Cerebellar cortex (tissue), 1 donor: ENCODE measurements around the gene CNTN4.

Experiments used
- DNase-seq: peaks from one replicate; pipeline ENCODE4 v3.0.0-alpha.2; 2015; ENCODE audit warnings: low spot score

Gene CNTN4

DNA sequence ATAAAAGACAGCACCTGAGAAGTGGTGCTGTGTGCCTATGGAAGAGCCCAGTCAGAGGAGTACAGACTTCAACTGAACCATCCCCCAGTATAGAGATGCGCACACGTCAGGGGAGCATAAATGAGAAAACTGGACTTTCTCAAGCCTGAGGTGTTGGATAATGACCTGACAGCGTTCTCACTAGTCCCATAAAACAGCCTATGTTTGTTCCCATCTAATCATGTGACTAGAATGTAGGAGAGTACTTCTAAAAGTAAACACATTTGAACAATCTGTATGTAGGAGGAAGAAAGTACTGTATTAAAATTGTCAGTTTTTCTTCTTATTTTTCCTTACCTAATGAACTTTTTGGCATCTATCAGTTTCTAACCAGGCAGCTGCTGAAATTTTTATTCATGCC, 498.9 kb downstream of the CNTN4 start:
- DNase-seq = no peak

DNA sequence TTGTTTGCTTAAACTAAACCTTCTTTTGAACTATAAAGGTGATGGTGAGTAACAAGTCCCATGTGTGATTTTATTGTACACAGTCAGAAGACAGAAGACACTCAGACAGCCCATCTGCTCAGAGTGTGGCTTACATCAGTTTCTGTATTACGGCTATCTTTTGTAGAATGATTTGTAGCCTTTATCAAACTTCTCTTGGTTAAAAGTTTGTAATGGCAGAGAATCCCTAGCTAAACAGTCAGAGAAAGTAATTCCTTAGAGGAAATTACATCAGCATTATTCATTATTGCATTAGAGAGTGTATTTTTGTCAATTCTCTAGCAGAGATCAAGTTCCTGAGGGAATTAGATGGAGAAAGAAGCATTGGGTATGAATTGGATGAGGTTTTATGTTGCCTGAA, 500.8 kb downstream of the CNTN4 start:
- DNase-seq = no peak

DNA sequence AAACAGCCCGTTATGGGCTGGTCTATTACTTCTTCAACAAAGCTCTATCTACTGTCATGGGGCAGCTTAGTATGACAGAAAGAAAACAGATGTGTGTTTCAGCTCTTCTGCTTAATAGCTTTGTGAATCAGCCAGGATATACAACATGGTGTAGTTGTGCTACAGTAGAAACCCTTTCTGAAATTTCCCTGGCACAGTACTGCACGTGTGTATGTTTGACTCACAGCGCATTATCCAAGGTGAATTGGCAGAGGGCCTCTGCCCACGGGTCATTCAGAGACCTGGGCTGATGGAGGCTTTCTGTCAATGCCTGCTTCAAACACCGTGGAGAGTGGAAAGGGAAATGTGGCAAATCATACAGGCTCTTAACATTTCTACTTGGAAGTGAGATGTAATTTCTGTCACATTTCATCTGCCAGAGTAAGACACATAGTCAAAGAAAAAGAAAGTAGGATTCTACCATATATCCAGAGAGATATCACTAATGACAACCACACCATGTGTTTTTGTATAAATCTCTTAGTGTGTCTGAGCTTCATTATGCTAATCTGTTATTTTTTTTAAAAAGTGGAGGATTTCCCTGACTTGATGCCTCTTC, 505.1 kb downstream of the CNTN4 start:
- DNase-seq = no peak

DNA sequence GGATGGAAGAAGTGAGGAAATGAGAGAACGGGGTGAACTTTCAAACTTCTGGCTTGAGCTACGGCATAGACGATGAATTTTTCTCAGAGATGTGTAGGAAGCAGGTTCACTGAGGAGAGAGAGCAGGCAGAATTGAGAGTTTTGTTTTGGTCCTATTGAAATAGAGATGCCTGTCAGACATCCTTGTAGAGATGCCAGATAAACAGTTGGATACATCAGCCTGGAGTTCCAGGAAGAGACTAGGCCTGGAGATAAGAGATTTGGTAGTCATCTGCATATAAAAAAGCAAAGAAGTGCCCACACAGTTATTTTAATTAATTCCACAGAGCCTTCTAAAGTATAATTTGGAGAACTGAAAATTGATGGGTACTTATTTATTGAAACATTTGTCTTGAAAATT, 515.9 kb downstream of the CNTN4 start:
- peak; percentile 67 for DNase-seq

DNA sequence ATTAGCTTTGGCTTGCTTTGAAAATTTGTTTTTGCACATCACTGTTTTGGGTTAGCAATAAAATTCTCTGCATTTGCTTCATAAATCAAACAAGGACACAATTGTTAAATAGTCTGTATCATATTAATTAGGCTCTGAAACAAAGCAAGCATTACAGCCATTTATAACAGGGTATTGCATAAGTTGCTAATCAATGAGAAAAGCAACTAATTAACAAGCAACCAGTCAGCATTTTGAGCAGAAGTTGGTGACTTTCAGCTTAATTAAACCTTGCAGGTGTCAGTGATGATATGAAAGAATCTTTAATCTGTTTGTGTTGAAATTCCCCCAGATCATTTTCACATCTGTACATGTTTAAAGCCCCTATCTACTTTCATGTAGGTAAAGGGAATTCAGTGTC, 516.4 kb downstream of the CNTN4 start:
- no peak for DNase-seq

DNA sequence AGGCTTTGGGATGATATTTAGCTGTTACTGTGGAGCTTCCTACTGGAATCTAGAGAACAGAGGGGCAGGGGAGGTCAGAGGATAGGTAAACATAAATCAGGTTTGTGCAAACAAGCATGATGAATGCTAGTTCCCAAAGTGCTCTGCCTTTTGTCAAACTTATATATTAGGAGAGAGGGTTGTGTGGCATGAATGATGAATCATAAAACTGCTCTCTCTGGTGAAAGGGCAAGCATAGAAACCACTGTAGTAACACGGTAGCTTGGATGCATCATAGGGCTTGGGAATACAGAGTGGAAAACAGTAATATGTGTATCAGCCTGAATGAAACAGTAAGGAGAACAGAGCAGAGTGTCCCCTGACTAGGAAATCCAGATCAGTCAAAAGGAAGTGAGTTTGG, 524.8 kb downstream of the CNTN4 start:
- DNase-seq = no peak

DNA sequence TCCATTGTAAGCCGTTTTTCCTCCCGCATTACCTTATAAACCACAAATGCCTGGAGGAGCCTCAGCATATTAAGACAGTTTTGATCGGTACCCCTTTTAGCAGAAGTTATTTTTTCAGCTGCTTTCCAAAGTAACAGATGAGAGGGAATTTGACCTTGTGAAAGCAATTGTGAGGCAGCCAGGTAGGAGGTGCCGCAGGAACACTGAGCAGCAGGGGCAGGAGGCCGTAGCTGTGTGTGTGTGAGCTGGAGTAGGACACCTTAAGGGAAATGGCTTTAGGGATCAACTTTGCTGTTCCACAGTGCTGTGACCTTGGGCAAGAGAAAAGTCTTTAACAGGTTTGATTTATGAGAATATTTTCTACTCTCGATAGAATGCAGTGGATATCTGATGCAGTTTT, 529.5 kb downstream of the CNTN4 start:
- no peak for DNase-seq

DNA sequence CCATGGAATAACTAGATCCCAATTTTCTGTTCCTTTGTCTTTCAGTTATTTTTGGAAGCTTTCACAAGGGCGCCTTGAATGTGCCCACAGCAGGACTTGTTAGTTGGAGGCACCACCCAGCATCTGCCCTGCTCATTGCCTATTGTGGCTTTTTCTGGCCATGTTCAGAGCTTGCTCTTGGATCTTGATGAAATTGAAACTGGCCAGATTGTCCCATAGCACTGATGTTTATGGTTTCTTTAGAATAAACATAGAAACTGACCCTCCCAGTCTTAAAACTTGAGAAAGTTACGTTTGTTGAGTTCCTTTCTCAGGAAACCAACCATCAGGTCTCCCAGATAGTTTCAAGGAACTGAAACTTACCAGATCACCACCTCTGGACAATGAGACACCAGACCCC, 536.8 kb downstream of the CNTN4 start:
- no peak for DNase-seq

DNA sequence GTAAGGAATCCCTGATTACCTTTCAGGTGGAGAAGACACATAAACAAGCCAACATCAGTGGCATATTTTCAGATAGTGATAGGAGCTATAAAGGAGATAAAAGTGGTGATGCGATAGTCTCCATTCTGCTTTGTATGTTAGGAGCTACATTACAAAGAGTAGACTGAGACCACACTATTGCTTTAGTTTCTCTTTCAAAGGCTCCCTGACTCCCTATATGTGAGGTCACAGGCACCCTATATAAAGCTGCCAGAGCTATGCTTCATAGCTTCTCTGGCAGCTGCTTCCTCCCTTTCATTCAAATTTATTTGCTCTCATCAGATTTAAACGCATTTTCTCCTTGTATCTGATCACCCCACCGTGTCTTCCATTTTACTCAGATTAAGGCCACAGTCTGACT, 544.9 kb downstream of the CNTN4 start:
- DNase-seq = no peak

DNA sequence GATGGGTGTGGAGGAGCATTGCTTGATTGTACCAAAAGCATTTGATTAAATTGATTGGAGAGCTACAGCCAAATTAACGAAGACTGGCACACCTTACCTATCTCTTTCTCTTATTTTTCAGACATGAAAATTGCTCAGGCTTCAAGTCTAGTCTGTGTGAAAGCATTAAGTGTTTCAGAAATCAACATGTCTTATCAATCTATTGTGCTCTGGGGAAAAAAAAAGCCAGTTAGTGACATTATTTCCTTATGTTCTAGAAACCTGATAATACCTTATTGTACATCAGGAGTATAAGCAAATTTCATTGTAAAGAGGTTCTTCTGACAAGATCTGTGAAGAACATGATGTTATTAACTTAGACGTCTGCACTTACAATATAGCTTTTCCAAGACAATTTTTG, 546.3 kb downstream of the CNTN4 start:
- DNase-seq = no peak

DNA sequence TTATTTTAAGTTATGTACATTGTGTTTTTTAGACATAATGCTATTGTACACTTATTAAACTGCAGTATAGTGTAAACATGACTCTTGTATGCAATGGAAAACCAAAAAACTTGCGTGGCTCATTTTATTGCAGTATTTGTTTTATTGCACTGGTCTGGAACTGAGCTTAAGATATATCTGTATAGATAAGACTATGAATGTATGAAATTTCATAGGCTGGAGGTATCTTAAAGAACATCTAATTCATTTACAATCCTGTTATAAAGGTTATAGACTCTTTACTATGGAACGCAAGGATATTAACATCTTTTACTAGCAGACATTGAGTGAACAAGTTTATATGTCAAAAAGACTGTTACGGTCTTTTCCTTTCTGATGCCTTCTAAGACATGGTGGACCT, 552.1 kb downstream of the CNTN4 start:
- DNase-seq = no peak

DNA sequence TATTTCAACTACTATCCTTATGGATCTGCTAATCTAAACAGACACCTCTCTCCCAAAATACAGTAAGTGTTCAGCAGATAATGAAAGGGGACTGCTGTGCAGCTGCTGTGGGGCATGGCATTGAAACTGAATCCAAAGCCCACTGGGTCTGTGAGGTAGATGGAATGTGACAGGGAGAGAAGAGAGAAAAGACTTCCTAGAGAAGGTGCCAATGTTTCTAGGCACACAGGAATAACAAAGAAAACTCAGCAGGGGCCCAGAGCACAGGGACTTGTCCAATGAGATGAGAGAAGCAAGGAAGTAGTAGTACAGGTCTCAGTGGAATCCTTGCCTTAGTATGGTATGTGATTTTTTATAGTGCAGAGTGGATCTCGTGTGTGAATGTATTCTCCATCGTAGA, 553.7 kb downstream of the CNTN4 start:
- DNase-seq = no peak

DNA sequence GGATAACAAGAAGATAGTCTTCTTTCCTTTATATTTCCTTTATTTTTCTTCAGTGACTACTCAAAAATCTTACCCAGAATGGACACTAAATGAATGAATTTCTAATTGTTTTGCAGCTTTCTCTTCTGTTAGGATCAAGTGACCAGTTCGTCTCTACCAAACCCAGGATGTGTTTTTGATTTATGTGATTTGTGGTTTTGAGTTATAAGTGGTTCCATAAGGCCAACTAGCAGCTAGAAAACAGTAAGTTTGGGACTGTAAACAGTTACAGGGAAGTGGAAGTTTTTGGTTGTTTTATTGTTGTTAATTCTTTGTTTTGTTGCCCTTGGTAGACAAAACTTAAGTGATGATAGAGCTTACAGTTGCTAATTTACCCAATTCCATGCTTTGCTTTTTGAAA, 555.0 kb downstream of the CNTN4 start:
- DNase-seq = no peak

DNA sequence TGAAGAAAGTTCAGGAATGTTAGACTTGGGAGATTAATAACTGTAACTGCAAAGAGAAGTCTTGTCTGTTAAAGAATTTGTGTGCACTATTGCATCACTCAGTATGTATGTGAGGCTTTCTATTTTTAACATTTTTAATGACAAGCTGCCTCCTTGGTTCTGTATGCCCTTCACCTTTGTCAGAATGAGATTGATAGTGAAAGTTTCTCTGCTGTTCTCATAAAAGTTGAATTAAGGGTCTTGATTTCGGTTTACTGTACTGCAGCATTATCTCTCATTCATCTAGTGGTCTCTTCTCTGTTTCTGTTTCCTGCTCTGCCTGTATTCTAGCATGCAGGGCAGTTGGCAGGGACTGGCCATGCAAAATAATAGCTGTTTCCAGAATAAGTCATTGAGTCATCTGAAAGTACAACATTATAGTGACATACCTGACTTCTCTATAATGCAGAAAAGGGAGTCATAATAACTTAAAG, 556.6 kb downstream of the CNTN4 start:
- peak; percentile 51 for DNase-seq

DNA sequence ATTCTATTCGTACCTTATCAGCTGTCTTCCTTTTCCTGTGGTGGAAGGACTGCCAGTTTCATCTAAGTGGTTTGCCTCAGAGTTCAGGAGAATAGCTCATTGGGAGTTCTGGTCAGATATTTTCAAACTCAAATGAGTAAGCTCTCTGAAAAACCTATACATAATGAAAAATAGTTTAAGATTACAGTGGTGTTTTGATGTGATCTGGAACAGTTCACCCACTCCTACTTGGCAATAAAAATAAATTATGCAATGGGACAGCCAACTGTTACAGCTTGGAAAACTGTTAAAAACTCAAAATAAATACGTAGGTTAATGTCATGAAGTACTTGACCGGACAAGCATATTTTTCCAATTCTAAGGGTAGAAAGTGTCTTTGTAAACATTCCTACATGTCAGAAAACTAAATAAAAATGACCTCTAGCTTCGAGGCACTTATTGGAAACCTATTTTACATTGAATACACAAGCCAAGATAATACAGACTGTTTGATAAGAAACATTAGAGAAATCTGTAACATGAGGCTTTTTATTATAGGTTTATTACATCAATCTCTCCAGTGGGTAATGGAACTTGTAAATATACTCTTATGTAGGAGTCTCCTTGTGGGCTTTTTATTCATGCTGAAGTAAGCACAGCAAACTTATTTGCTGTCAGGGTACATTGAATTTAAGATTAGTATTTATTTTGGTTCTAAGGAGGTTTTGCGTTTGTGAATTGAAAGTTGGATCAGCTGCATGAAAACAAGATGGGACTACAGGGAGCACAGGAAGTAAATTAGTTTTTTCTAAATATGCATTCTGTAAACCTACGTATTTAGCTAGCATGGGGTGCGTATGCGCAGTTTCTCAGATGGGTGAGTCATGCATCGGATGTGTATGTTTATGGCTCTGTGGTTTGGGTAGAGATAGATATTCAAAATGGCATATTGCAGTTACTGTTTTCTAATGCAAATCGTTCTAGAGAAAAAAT, 558.4 kb downstream of the CNTN4 start:
- DNase-seq = no peak

DNA sequence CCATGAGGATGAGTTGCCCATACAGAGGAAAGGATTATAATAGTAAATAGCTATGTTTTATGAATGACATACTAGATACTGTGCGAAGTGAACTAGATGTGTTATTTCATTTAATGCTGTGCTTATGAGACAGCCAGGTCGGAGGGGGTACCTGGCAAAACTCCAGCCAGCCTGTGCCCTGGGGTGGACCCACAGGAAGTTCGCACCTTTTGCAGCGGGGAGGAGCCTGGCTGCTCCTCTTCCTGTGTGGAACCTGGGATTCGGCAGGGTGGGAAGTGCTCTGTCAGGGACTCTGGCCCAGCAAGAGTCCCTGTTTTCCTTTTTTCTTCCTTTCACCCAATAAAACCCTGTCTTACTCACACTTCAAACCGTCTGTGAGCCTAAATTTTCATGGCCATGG, 559.3 kb downstream of the CNTN4 start:
- no peak for DNase-seq

DNA sequence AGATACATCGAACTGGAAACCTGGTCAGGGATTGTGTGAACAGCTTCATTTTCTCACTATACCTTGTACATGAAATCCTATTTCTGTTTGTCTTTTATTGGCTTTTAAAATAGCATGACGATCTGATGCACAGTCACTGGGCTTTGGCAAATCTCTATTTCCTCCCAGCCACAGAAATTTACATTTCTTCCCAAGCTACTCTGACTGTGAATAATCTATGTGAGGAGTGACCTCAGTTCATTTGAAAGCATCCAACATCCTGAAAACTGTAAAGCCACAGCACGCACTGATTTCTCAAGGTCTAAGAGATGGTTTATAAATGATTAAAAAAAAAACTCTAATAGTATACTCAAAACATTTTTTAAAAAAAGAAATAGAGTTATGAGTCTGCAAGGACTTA, 561.2 kb downstream of the CNTN4 start:
- DNase-seq = no peak

DNA sequence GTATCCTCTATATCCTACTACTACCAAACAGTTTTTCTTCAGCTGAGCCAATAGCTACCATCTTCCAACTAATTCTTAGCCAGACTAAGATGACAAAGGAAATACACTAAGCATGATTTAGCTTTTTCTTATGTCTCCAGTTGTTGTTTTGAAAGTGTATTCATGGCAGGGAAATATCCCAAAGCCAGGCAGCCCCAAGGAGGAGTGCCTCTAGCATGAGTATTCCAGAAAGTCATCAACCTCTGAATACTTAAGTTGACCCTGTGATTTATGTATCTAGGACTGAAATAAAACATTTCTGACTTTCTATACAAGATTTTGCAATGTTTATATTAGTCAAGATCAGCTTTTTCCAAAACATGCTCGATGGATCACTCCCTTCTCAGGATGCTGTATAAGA, 562.4 kb downstream of the CNTN4 start:
- DNase-seq = no peak

DNA sequence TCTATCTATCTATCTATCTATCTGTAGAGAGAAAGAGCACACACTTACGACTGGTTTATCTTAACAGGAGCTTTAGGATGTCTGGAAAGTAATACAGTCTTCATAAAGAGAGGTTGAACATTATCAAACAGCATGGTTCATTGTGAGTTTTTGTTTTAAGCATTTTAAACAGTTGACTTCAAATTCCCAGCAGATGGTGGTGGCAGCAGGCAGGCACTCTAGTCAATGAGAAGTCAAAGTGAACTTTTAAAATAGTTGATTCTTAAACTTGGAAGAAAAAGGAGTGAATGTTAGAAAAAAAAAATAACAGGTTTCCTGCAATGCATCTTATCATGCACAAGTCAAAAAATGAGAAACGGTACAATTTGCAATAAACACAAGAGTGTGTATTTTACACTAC, 578.8 kb downstream of the CNTN4 start:
- no peak for DNase-seq

DNA sequence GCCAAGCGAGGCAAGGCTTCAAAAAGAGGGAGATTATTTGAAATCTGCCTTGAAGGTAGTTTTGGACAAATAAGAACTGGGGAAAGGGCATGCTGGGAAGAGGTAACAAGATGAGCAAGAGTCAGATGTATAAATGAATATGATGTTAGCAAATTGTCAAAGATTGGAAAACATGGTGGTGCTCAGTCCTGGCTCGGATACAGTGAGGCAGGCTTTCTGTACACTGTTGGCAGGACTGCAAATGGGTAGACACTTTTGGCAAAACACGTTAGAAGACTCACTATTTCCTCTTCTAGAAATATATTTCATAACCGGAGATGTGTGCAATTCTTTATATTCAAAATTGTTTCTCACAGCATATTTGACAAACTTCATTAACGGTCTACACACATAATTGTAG, 581.6 kb downstream of the CNTN4 start:
- DNase-seq = no peak

DNA sequence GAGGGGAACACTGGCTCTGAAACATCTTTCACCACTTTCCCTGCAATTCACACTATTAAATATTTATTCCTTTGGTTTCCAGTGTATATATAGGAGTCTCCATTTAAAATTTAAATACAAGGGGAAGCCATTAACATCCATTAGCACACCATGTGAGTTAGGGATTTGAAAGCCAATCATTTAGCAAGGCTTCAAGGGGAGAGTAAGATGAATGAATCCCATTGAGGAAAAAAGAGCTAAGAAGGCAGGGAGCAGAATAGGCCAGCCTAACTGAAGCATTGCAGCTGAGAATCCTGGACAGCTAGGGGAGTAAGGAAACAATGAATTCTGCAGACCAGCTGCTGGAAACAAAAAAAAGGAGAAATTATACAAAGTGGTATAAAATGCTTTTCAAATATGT, 585.4 kb downstream of the CNTN4 start:
- DNase-seq = no peak

DNA sequence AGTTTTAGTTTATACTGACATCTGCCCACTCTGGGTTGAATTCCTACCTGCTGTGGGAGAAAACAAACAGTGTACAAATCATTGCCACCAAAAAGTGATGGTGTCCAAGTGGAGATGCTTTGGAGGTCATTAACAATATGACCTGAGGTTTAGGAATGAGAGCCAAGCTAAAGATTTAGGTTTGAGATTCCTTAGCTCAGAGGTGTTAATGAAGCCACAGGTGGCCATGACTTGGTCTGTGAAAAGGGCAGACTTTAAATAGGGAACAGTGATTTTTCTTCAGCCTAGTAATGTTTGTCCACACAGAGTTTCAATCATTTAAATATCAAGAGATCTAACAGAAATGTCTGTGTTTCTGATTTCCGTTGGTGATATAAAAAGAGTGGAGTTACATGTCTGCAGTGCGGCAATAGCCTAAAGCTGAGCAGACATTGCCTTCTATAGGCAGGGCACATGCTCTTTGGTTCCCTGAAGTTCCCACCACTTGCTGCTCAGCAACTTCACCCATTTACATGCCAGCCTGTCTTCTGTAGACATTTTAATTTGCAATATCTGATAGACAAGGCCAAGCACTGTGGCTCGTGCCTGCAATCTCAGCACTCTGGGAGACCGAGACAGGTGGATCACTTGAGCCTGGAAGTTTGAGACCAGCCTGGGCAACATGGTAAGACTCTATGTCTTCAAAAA, 588.3 kb downstream of the CNTN4 start:
- no peak for DNase-seq

DNA sequence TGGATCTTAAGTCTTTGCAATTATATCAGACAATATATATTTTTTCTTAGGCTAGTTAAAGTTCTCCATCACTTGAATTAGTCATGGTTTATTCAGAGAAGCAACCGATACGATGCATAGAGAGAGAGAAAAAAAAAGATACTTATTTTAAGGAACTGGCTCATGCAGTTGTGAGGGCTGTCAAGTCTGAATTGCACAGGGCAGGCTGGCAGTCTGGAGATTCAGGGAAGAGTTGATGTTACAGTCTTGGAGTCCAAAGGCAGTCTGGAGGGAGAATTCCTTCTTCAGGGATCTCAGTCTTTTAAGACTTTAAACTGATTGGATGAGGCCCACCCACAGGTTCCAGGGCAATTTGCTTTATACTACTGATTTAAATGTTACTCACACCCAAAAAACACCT, 598.9 kb downstream of the CNTN4 start:
- DNase-seq = no peak
